ENCODE measurements around the gene NFASC.

DNA sequence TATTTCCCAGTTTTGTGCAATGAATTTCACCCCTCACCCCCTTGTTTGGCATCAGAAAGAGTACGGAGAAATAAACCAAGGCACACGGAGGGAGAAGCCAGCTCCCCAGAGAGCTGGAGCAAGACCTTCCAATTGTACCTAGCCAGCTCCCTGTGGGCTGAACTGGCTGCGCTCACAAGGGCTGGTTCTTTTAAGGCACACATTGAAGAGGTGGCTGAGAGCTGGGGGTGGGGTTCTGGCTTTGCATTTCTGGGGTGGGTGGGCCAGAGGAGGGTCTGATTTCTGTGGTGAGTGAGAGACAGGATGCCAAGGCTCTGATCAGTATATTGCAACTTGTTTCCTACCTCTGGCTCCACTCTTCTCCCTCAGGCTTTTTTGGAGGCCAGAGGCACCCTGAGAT lies 39.5 kb upstream of the NFASC start:
- TF ChIP-seq, protein P1, sequence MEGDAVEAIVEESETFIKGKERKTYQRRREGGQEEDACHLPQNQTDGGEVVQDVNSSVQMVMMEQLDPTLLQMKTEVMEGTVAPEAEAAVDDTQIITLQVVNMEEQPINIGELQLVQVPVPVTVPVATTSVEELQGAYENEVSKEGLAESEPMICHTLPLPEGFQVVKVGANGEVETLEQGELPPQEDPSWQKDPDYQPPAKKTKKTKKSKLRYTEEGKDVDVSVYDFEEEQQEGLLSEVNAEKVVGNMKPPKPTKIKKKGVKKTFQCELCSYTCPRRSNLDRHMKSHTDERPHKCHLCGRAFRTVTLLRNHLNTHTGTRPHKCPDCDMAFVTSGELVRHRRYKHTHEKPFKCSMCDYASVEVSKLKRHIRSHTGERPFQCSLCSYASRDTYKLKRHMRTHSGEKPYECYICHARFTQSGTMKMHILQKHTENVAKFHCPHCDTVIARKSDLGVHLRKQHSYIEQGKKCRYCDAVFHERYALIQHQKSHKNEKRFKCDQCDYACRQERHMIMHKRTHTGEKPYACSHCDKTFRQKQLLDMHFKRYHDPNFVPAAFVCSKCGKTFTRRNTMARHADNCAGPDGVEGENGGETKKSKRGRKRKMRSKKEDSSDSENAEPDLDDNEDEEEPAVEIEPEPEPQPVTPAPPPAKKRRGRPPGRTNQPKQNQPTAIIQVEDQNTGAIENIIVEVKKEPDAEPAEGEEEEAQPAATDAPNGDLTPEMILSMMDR (IDR thresholded peaks at IDR 0.05; ENCODE audit: low read depth, low read length, poor library complexity, severe bottlenecking), result no peak
- TF ChIP-seq EZH2phosphoT487 (IDR thresholded peaks at IDR 0.05; ENCODE audit: borderline replicate concordance, low read length), result no peak
